ENCODE data around the gene LMAN1L. TPM values are rescaled to one million over a fixed set of nuclear protein-coding genes. Genes with fewer than 3 reads are reported as not detected.
"Not testable (repeated sequence)": the region's sequence is repeated elsewhere in the genome, so short reads cannot be mapped to it uniquely, and the experiment has no call there.

Gene LMAN1L
- total and polyA plus RNA-seq, 3 donors from 2014 or later: 2.2 to 4.6 (median 4.3) TPM

- no peak for TF ChIP-seq POLR2A (IDR thresholded peaks at IDR 0.05)
- TF ChIP-seq, protein P1, sequence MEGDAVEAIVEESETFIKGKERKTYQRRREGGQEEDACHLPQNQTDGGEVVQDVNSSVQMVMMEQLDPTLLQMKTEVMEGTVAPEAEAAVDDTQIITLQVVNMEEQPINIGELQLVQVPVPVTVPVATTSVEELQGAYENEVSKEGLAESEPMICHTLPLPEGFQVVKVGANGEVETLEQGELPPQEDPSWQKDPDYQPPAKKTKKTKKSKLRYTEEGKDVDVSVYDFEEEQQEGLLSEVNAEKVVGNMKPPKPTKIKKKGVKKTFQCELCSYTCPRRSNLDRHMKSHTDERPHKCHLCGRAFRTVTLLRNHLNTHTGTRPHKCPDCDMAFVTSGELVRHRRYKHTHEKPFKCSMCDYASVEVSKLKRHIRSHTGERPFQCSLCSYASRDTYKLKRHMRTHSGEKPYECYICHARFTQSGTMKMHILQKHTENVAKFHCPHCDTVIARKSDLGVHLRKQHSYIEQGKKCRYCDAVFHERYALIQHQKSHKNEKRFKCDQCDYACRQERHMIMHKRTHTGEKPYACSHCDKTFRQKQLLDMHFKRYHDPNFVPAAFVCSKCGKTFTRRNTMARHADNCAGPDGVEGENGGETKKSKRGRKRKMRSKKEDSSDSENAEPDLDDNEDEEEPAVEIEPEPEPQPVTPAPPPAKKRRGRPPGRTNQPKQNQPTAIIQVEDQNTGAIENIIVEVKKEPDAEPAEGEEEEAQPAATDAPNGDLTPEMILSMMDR (IDR thresholded peaks at IDR 0.05): no peak
- no peak for DNase-seq
- Histone ChIP-seq H3K4me1 (peaks cover 52% of the 10 kb centered on the region), H3K4me3 (no peak overlapping the region), H3K27ac (no peak overlapping the region), H3K27me3 (no peaks in the 10 kb centered on the region), H3K36me3 (ENCODE audit: low read depth, missing control alignments) (no peaks in the 10 kb centered on the region), H3K9me3 (no peaks in the 10 kb centered on the region)
- WGBS, 2 donors: 68 to 80% methylated on average over 8 of the region's 8 CpGs
- intact Hi-C loops (cut with DNase I; ENCODE audit: low total_unique reads): loop anchor here (5.0 kb wide), 1 partner anchor 58 kb away; the partner anchor contains the start of gene ULK3
Measured at GRCh38 chr15:74784426-74785193, 28.0 kb upstream of the LMAN1L start.

DNA sequence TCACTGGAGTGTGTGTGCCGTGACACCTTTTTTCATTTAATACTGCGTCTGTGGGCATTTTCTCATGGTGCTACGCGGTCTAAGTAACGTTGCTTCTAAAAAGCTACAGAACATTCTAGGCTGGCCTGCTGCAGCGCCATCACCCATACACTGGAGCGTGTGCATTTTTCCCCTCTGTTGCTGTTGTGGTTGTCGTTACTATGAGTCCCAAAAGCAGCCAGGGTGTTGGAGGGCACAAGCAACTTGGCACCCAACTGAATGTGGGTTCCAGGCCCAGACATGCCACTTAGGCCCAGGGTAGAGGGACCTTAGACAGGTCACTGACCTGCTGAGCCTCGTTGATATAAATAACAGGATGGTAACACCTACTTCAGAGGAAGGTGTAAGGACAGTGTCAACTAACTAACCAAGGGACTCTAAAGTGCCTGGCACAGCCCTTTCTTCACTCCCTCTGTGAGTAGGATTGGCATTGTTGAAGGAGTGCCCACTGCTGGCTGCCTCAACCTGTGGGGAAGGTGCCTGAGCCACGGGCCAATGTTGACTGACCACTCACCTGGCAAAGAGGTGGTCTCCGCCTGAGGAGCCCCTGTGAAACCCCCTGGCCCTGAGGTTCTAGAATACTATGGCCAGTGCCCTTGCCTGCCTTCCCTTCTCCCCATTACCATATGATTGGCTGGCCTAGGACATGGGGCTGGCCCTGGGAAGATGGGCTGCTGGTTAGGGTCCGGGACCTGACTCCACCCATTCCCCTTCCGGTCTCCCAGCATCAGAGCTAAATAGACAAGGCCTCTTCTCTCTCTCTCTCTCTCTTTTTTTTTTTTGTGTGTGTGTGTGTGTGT is 27.2 kb upstream of the LMAN1L start:
- TF ChIP-seq, protein P1 (IDR thresholded peaks at IDR 0.05): no peak
- no peak for TF ChIP-seq POLR2A (IDR thresholded peaks at IDR 0.05)
- Histone ChIP-seq H3K9me3 (no peaks in the 10 kb centered on the region), H3K27ac (no peak overlapping the region), H3K4me3 (no peak overlapping the region), H3K4me1 (peaks cover 53% of the 10 kb centered on the region), H3K27me3 (no peaks in the 10 kb centered on the region), H3K36me3 (ENCODE audit: low read depth, missing control alignments) (no peaks in the 10 kb centered on the region)
- 87 to 89% methylated on average over 11 to 13 of the region's 13 CpGs for WGBS, 2 donors
- intact Hi-C loops (cut with DNase I; ENCODE audit: low total_unique reads): no loop called here
- DNase-seq: no peak

- DNase-seq; H3K36me3 ChIP-seq (ENCODE audit: low read depth, missing control alignments); H3K9me3 ChIP-seq; H3K27me3 ChIP-seq; intact Hi-C loops (cut with DNase I; ENCODE audit: low total_unique reads); H3K27ac ChIP-seq; H3K4me3 ChIP-seq: not testable (repeated sequence)
- H3K4me1 ChIP-seq: peaks cover 50% of the 10 kb centered on the region
- WGBS, 2 donors: 74 to 95% methylated on average over 4 to 12 of the region's 12 CpGs
Measured at GRCh38 chr15:74786081-74786480, 26.6 kb upstream of the LMAN1L start.

DNA sequence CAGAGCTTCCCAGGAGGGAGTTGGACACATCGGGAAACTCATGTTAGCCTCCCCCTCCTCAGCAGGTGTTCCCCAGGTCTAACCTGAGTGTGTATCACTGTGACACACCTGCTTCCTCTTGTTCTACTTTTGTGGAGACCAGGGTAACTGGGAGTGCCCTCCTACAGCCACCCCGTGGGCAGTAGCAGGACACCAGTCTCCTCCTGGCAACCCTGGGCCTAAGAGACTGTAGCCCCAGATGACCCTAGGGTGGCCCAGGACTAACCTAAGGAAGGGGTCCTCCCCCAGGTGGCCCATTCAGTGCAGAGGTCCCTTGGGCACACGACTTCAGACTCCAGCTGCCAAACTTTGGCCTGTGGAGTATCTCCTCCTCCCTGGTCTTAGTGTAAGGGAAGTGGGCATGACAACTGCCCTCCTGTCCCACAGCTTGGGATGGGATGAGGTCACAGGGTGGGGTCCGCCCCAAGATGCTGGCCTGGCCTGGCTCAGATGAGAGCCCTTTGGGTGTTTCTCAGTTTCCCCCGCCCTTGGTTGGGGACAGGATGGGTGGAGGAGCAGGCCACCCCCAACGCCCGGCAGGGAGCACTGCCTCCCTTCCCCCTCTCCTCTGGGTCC is 26.0 kb upstream of the LMAN1L start:
- no peak overlapping the region for H3K27ac ChIP-seq
- no peak for TF ChIP-seq POLR2A (IDR thresholded peaks at IDR 0.05)
- TF ChIP-seq, protein P1 (IDR thresholded peaks at IDR 0.05): no peak
- peaks cover 45% of the 10 kb centered on the region for H3K4me1 ChIP-seq
- no peak overlapping the region for H3K4me3 ChIP-seq
- no peaks in the 10 kb centered on the region for H3K9me3 ChIP-seq
- no peaks in the 10 kb centered on the region for H3K27me3 ChIP-seq
- 65 to 73% methylated on average over 6 to 7 of the region's 7 CpGs for whole genome bisulfite sequencing, 2 donors
- DNase-seq: no peak
- H3K36me3 ChIP-seq (ENCODE audit: low read depth, missing control alignments): no peaks in the 10 kb centered on the region
- intact Hi-C loops (cut with DNase I; ENCODE audit: low total_unique reads): no loop called here
